Fibroblast of skin of right biceps (primary cell): ENCODE results near the gene PDHX.
A peak's percentile ranks its signal among the peaks of the same experiment; 100 is the strongest.
"Not testable (repeated sequence)": the region's sequence is repeated elsewhere in the genome, so short reads cannot be mapped to it uniquely, and the experiment has no call there.

Experiments used
- DNase-seq: peaks from one replicate; pipeline ENCODE4 v3.0.0-alpha.2; 2013

Gene PDHX

DNA sequence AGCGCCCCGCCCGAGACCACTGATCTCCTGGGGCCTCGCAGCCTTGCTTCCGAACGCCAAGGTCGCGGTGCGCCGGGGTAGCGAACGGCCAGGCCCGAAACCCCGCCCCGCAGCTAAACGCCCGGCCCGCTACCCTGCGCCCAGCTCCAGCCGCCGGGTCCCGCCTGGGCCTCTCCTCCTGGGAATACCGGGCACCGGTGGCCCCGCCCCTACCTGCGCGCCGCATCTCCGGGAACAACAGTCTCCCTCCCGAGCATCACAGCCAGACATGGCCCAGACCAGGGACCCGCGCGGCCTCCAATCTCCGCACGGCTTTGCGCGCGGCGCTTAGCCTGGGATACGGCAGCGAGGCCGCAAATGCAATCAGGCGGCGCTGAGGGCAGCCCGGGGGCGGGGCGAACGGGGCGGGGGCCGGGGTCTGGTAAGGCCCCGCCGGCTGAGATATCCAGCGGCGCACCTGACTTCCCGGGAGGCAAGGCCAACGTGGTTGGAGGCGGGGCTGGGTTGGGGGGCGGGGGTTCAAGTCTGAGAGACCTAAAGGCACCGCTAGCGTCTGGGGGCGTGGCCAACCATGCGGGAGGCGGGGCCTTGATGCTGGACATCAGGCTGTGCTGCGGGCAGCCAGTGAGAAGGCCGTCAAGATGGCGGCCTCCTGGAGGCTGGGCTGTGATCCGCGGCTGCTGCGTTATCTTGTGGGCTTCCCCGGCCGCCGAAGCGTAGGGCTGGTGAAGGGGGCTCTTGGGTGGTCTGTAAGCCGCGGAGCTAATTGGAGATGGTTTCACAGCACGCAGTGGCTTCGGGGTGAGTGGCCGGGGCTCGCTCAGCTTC is at the start of gene PDHX, which contains the start of gene APIP:
PDHX (plus strand) TSS at position 604 of the 828 bp plus-strand sequence; CDS start at position 642, 38 bp downstream.
APIP (minus strand) TSS at position 365 of the 828 bp plus-strand sequence; CDS start at position 270, 95 bp downstream.
- DNase-seq: peak; percentile 99

DNA sequence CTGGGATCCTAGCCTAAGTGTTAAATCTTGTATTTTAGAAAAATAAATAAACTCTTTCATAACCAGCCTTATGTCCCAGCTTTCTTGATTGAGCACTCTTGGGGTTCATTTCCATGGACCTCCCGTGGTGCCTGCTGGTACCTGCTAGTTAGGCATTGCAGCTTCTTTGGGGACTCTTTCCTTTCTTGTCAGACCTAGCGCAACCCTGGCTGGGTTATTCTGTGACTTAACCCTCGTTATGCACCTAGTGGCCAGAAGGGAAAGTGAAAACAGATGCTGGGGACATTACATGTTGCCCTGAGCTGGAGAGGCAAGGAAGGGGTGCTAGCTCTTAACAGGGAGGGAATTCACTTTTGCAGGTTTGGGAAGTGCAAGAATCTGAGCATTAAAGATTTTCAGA is 47.0 kb upstream of the PDHX start:
- DNase-seq: no peak

DNA sequence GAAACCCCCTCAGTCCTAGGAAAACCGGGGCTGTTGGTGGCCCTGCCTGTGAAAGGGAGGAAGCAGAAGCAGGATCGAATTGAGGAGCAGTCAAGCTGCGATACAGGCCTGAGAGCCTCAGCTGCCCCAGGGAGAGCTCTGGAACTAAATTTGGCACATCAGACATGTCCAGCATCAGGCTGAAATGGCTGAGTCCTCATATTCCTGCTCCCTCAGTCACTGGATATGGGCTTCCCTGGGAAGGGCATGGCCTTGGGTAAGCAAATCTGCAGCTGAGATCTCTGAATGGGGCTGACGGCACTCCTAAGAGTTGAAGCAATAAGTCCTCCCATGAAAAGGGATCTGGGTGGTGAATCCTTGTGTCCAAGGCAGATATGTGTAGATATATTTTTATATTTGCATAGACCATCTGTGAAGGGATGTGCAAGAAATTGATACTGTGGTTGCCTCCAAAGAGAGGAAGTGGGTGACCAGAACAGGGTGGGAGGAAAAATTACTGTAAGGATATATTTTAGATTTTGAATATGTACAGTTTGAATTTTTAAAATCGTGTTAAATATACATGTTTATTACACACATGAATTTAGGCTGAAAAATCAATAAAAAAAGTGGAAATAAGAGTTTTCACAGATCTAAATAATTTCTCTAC is 45.7 kb upstream of the PDHX start:
- DNase-seq: no peak

DNA sequence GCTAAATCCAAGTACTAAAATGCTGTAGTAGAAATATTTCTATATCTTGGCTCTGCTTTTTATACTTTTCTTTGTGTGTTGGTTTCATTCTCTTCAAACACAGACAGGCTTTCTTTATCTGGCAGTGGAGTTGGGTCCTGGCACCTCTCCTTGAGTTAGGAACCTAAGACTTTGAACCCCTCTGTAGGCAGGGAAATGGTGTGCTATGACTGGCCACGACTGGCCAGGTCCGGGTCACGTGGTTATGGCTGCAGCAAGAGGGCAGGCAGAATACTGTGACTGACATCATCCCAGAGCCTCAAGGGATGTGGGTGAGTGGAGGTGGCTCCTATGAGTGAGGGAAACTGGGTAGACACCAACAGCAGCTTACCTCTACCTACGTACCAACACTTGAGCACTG is 42.2 kb upstream of the PDHX start:
- DNase-seq: no peak

DNA sequence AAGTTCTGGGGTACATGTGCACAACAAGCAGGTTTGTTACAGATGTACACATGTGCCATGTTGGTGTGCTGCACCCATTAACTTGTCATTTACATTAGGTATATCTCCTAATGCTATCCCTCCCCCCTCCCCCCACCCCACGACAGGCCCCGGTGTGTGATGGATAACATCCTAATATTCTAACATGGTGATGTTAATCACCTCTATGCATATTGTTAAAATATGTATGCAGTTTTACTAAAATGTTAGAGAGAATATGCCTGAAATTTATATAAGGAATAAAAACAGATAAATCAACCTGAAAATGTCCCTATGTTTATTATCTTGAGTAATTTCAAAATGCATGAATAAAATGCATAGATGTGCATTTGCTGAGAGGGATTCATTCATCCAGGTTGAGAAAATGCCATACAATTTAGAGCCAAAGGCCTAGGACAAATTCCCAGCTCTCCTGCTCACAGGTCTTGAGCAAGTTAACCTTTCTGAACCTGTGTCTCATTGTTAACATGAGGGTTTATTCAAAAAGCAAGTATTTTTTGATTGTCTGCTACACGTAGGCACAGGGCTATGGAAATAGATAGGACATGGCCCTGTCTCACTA is 38.9 kb upstream of the PDHX start:
- no peak for DNase-seq

DNA sequence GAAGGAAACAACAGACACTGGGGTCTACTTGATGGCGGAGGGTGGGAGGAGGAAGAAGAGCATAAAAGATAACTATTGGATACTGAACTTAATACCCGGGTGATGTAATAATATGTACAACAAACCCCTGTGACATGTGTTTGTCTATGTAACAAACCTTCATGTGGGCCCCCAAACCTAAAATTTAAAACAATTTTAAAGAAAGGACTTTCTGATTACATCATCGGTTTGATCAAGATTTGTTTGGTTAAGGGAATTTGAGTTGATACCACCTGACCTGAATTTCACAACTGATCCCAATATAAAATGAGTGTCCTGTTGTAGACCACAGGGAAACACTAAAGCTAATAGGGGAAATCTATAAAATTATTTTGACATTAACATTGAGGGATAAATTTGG is 34.5 kb upstream of the PDHX start:
- no peak for DNase-seq

DNA sequence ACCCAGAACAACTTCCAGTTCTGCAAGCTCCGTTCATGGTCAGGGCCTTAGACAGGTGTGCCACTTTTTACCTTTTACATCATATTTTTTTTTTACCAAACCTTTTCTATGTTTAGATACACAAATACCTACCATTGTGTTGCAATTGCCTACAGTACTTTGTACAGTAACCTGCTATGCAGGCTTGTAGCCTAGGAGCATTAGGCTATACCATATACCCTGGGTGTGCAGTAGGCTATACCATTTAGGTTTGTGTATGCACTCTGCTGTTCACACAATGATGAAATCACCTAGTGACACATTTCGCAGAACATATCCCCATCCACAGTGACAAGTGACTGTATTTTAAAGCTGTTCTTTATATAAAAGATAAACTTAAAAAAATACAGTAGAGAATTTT is 29.8 kb upstream of the PDHX start:
- DNase-seq: no peak

DNA sequence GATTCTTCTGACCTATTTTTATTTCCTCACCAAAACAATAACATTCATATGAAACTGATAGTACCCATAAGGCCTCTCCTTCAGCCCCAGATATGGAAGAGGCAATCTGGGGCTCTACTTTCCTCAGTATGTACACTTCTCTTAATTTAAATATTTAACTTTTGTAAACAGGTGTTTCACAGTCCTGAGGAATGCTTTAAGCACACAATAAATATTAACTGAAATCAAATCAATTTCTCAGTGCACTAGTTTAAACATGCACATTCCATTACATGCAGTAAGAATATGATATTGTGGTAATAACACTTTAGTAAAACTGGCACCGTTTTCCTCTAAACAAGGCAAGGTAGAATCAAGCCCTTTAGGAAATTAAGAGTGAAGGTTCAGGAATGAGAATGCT is 29.2 kb upstream of the PDHX start:
- DNase-seq: no peak

DNA sequence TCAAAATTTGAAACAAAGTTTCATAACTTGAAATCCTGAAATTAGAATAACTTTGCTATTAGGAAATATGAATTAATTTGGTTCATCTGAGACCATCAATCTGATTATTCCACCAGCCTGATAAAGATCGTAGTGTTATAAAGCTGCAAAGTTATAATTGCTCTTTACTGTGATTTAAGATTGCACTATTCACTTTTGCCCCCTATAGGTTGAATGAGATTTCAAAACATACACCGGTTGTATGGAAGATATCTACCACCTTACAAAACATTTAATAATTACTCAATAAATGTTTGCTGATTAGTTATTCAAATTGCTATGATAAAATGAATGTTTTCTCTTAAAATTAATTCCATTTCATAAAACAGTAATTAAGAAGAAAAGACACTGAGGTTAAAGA is 26.3 kb upstream of the PDHX start:
- DNase-seq: no peak

DNA sequence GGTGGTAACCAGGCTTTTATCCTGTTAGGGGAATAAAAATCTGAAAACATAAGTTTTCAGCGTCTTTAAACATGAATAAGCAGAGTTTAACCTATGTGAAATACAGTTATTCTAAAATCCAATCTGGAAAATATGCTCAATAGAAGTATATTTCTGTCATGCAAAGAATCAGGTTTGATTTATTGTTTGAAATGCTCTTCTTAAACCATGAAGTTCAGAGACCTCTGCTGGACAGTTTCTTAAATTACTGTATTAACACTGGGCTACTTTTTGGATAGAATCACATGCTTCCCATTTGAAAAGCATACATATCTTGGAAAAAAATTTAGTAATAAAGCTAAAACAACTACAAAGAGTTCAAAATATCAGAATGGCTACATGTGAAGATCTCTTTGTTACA is 25.6 kb upstream of the PDHX start:
- DNase-seq: peak; percentile 34

DNA sequence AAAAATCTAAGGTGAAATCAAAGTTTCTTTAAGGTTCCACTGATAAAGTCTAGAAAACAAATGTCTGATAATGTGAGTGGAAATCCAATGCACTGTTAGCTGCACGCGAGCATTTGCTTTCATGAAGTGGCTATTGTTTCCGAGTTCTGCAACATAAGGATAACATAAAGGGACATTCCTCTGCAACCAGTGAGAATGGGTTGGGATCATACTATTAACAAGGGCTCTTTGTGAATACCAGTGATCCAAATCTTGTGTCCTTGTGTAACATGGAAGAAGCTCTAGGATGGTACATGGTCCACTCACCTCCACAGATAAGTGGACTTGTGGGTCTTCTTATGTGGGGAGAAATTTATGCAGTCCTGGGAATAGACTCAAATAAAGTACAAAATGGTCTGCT is 24.8 kb upstream of the PDHX start:
- no peak for DNase-seq

DNA sequence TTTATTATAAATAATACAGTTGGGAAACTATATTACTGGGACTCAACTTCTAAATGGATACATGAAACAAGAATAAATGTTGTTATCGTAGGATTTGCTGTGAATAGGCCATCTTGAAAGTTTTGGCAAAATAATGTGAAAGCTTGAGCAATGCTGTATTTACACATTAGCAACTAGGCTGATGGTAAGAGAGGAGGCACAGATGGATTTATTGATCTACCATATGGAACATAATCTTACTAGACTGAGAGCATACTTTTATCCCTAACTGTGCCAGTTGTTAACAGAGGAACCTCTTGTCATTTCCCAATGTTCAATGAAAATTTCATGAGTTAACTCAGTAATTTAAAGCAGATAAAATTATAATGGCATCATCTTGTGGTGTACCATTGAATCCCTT is 23.0 kb upstream of the PDHX start:
- DNase-seq: no peak

DNA sequence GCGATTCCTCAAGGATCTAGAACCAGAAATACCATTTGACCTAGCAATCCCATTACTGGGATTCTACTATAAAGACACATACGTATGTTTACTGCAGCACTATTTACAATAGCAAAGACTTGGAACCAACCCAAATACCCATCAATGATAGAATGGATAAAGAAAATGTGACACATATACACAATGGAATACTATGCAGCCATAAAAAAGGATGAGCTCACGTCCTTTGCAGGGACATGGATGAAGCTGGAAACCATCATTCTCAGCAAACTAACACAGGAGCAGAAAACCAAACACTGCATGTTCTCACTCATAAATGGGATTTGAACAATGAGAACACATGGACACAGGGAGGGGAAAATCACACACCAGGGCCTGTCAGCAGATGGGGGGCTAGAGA is 20.2 kb upstream of the PDHX start:
- not testable (repeated sequence) for DNase-seq

DNA sequence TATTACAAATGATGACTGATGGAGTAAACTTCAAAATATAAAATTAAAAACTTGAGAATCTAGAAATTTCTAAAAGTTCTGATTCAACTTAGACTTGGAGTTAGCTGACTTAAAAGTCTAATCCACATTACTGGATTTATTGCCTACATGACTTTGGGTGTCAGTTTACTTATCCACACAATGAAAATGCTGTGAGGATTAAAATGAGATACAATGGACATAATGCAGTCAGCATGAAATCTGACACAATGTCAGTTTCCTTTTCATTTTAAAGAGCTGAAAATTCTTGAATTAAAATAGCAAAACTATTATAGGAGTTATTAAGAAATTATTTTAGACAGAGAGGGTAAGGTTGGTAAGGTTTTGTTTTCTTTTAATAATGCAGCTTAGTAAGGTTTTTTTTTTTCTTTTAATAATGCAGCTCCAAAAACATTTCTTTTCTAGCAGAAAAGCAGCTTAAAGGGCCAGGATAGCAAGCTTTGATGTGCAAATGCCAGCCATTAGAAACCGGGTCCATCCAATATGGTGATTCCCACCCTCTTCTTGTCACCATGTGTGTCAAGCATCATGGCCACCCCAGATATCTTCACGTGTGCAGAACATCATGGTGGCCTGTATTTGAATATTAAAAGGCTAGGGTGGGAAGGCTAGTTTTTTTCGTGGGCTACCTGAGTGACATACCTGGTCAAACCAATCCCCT is 19.1 kb upstream of the PDHX start:
- no peak for DNase-seq

DNA sequence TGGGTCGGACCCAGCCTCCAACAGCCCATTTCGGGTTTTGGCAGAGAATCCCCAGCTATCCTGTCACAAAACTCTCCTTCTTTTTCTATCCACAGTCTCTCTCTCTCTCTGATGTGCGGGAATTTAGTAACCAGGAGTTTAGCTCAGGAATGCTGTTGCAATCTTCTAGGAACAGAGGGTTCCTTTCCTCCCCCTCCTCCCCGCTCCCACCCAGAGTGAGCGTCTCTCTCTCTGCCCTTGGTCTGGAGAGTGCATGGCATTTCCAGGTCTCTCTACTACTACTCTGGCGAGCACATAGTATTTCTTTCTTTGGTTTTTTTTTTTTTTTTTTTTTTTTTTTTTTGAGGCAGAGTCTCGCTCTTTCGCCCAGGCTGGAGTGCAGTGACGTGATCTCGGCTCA is 17.9 kb upstream of the PDHX start:
- no peak for DNase-seq

DNA sequence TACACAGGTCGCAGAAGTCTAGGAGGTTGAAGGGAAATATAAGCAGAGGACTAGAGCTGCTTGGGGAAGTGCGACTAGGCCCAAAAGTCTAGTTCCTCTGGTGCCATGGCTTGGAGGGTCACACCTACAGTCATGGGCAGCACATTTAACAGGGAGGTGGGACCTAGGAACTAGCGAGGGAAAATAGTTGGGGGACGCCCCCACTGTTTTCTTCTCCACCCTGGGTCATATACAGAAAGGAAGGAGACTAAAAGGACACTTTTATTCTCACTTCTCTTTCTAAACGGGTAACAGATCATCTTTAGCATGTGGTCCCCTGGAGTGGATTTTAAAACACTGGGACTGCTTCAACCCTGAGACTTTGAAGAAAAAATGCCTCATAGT is 16.8 kb upstream of the PDHX start:
- DNase-seq: peak; percentile 12

DNA sequence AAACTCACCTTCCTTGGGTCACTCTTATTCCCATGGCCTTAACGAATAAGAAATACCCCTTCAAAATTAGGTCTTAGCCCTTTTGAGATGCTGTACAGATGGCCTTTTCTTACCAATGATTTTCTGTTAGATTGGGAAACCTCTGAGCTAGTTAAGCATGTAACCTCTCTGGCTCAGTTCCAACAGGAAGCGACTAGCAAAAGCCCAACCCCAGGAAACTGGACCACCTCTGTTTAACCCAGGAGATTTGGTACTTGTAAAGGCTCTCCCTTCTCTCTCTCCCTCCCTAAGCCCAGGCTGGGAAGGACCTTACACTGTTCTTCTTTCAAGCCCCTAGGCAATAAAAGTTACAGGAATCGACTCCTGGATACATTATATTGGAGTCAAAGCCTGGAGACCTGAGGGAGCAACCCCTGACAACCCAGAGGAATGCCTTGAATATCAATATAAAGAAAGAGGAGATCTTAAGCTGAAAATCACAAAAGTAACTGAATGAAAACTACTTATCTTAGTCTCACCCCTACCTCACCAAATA is 11.9 kb upstream of the PDHX start:
- DNase-seq: peak; percentile 7

DNA sequence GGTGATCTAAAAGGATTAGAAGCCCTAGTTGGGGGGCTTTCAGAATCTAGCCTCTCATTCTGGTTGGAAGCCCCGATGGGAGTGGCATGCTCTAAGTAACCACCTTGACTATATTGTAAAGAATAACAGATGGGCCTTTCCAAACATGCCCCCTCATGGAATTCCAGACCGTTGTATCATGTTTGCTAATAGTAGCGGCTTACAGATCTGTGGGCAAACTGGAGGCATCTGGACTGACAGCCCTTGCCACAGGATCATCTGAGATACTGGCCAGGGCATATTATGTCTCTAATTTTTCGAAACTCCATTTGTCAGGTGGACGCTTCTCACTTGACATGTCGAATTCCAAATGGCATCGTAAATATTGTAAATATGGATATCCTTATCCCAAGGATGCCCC is 10.8 kb upstream of the PDHX start:
- no peak for DNase-seq

DNA sequence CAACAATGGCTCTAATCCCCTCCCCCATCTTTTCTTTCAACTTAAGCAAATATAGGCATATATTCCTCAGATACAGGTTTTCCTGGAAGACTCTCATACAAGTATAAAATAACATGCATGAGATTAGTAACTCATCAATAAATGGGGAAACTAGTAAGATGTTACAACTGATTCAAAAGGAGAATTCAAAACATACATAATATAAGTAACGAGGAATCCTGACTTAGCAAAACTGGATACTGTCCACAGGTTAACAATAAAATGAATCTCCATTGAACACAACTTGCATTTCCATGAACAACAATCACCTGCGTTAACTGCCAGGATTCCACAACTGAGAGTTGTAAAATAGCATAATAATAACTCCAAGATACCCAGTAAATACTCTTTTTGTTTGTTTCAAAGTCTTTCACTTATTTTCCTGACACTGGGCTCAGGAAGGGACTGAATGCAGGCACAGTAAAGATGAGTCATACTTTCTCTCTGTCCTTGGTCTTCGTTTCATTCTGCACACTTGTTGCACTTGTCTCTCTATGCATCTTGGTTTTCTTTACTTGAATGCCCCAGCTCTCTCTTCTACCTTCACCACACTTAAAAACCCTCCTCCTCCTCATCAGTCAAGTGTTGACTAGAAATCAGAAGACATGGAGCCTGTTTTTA is 8.4 kb upstream of the PDHX start:
- no peak for DNase-seq

DNA sequence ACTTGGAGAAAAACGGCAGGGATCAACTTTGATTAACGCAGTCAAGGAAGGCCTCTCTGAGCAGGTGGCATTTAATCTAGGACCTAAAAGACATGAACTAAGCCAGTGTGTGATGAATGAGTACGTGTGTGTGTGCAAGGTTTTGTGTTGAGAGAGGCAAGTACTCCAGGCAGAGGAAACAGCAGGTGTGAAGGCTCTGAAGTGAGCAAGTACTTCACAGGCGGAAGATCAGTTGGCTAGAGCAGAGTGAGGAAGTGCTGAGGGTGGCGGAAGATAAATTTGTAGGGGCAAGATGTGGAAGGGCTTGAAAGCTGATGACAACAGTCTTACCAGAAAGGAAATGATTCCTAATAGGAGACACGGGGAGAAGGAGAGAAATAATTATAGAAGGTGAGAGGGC is 7.0 kb upstream of the PDHX start:
- no peak for DNase-seq

DNA sequence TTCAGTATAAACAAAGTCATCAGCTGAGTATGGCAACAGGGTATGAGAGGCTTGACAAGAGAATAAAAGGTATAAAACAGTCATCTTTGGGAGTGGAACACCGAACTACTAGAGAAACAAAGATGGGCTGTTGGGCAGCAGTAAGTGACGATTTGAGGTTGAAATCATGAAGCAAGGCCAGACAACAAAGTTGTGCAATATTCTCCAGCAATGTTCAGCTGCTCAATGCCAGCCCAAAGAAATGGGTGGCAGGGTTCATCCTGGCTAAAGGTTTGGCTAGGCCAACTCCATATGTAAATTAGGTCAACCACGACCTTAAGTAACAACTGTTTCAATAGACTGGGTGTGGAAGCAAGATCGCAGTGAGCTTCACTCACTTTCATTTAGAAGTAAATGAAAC is 6.5 kb upstream of the PDHX start:
- DNase-seq: no peak

DNA sequence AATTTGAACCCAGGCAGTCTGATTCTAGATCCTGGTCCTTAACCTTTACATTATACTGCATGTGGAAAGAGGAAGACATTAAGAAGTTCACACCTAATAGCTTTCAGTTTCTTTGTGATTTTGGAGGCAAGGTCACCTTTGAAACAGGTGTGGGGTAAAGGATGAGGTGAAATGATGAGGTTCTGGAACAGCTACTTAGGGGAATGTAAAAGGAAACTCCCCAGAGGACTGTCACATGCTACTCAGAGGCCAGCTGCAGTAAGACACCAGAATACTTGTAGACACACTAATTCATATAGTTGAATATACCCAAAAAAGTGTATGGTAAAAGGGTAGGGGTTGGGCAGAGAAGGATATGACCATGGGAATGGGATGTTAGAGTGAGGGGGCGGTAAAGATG is 5.6 kb upstream of the PDHX start:
- no peak for DNase-seq

DNA sequence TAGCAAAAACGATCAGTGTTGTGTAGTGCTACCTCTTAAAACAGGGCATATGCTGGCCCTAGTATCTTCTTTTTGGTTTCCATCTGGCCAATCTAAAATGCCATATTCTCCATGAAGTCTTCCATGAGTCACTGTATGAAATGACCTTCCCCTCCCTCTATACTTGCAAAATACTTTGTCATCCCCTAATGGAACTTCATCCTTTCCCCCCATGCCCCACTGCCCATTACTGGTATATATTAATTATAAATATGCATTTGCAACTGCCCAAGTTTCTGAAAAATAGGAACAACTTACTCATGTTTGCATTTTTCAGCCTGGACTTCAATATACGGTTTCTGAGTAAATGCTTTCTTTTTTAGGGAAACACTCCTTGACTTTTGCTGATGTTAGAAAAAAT is 4.7 kb upstream of the PDHX start:
- DNase-seq: no peak
